ENCODE data around the gene EIF2AK3. TPM values are rescaled to one million over a fixed set of nuclear protein-coding genes. Genes with fewer than 3 reads are reported as not detected.

The EIF2AK3 gene
- total and polyA plus RNA-seq, 10 of the 15 experiments (the other 5 are each of a cell fraction or from before 2014, with no cell fraction given) = 5.0 to 44.7 (median 22.4) TPM

GRCh38 chr2:88538362-88538917 is 88.8 kb downstream of the EIF2AK3 start (continued):
- TF ChIP-seq MYB (IDR thresholded peaks at IDR 0.05; ENCODE audit: borderline replicate concordance, low read depth, low read length) (no peak), RFX5 (IDR thresholded peaks at IDR 0.05; ENCODE audit: low read depth, low read length) (no peak), SIN3A (IDR thresholded peaks at IDR 0.05; ENCODE audit: low read depth, low read length) (no peak), WRNIP1 (IDR thresholded peaks at IDR 0.05; ENCODE audit: borderline replicate concordance, low read depth, low read length) (no peak), CBFB (IDR thresholded peaks at IDR 0.05; ENCODE audit: low read depth) (no peak)
- TF ChIP-seq, protein P1, sequence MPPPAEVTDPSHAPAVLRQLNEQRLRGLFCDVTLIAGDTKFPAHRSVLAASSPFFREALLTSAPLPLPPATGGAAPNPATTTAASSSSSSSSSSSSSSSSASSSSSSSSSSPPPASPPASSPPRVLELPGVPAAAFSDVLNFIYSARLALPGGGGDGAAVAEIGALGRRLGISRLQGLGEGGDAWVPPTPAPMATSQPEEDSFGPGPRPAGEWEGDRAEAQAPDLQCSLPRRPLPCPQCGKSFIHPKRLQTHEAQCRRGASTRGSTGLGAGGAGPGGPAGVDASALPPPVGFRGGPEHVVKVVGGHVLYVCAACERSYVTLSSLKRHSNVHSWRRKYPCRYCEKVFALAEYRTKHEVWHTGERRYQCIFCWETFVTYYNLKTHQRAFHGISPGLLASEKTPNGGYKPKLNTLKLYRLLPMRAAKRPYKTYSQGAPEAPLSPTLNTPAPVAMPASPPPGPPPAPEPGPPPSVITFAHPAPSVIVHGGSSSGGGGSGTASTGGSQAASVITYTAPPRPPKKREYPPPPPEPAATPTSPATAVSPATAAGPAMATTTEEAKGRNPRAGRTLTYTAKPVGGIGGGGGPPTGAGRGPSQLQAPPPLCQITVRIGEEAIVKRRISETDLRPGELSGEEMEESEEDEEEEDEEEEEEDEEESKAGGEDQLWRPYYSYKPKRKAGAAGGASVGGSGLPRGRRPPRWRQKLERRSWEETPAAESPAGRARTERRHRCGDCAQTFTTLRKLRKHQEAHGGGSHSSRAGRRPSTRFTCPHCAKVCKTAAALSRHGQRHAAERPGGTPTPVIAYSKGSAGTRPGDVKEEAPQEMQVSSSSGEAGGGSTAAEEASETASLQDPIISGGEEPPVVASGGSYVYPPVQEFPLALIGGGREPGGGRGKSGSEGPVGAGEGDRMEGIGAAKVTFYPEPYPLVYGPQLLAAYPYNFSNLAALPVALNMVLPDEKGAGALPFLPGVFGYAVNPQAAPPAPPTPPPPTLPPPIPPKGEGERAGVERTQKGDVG (CRISPR knock-in tag; IDR thresholded peaks at IDR 0.05) = no peak

GRCh38 chr2:88537640-88538039 is 89.6 kb downstream of the EIF2AK3 start:
- Histone ChIP-seq H3K9ac (ENCODE audit: control insufficient read depth, insufficient read depth, low read length) (no peak overlapping the region), H3K79me2 (ENCODE audit: control insufficient read depth, insufficient read depth, low read length) (no peaks in the 10 kb centered on the region), H3K4me1 (ENCODE audit: control insufficient read depth, insufficient read depth, low read length) (no peaks in the 10 kb centered on the region), H3K4me3 (no peak overlapping the region), H3K27me3 (replicated peaks in 1 of 2; ENCODE audit: control insufficient read depth in 2 of 2, insufficient read depth in 2 of 2, low read length in 1 of 2) (no peaks in the 10 kb centered on the region), H3K27ac (ENCODE audit: control insufficient read depth, insufficient read depth) (no peak overlapping the region), H2AFZ (ENCODE audit: control insufficient read depth, low read depth, low read length) (no peak overlapping the region), H3K36me3 (ENCODE audit: control insufficient read depth in 2 of 2, insufficient read depth in 2 of 2, low read length in 1 of 2) (no peaks in the 10 kb centered on the region), H3K9me3 (replicated peaks; ENCODE audit: control insufficient read depth, insufficient read depth, low read length) (no peaks in the 10 kb centered on the region; the same call in 2 of the 3 replicates), H4K20me1 (ENCODE audit: control insufficient read depth, insufficient read depth) (no peaks in the 10 kb centered on the region), H3K4me2 (ENCODE audit: control insufficient read depth, insufficient read depth) (no peak overlapping the region)
- BruUV-seq (replicated peaks) = no TSS peak
- ATAC-seq = no peak
- ChIA-PET RAD21 (ENCODE audit: unreplicated experiment) (no interaction called here), CTCF (interaction anchor here (0.9 kb wide), 1 partner anchor 133 kb away, joined by 4 read pairs; no protein-coding TSS in a partner anchor), SMC1A (ENCODE audit: uncharacterized antibody, unreplicated experiment) (no interaction called here), POLR2A (no interaction called here)
- no peak for FAIRE-seq
- no peak for DNase-seq (ENCODE audit: low read depth, low spot score)
- WGBS (ENCODE audit: insufficient coverage, insufficient replicate concordance, low lambda C conversion rate, missing lambda C conversion rate) = 56% methylated on average over 6 of the region's 6 CpGs
- in situ Hi-C loops (cut with MboI) (no loop called here), intact Hi-C loops (cut with micrococcal nuclease; ENCODE audit: unreplicated experiment) (no loop called here)
- TF ChIP-seq FOS (IDR thresholded peaks at IDR 0.05; ENCODE audit: borderline replicate concordance, extremely low read depth, insufficient read length) (no peak), KAT2A (conservative IDR thresholded peaks at IDR 0.05; ENCODE audit: control insufficient read depth, low read depth, low read length) (no peak), PAX8 (IDR thresholded peaks at IDR 0.05) (no peak), KLF5 (IDR thresholded peaks at IDR 0.05; ENCODE audit: partially characterized antibody) (no peak), TBL1XR1 (IDR thresholded peaks at IDR 0.05; ENCODE audit: low read depth, low read length) (no peak), CREB1 (IDR thresholded peaks at IDR 0.05; ENCODE audit: low read depth) (no peak), RCOR1 (conservative IDR thresholded peaks at IDR 0.05; ENCODE audit: low read depth, low read length) (no peak), FOXM1 (IDR thresholded peaks at IDR 0.05; ENCODE audit: low read depth, low read length) (no peak), HDAC2 (IDR thresholded peaks at IDR 0.05) (no peak)
